ENCODE results near the gene MAGI2.

The MAGI2 gene

GRCh38 chr7:79159040-79159664 lies 294.3 kb downstream of the MAGI2 start:
- H3K4me1 ChIP-seq (ENCODE audit: control insufficient read depth, insufficient read depth, low read length), result no peaks in the 10 kb centered on the region
- H3K27me3 ChIP-seq (ENCODE audit: control insufficient read depth, insufficient read depth, low read length), result no peaks in the 10 kb centered on the region
- no peak overlapping the region for H3K9ac ChIP-seq (ENCODE audit: low read length)
- no peak overlapping the region for H3K4me3 ChIP-seq (ENCODE audit: low read depth, low read length)
- no peak overlapping the region for H3K27ac ChIP-seq (ENCODE audit: low read depth, low read length)
- H3K36me3 ChIP-seq (ENCODE audit: control insufficient read depth, insufficient read depth, low read length), result no peaks in the 10 kb centered on the region
- H3K9me3 ChIP-seq (ENCODE audit: control insufficient read depth, insufficient read depth, low read depth, low read length), result peaks cover 19% of the 10 kb centered on the region

GRCh38 chr7:79157281-79157680 lies 296.2 kb downstream of the MAGI2 start:
- Histone ChIP-seq H3K9ac (ENCODE audit: low read length) (no peak overlapping the region), H3K4me3 (ENCODE audit: low read depth, low read length) (no peak overlapping the region), H3K27me3 (ENCODE audit: control insufficient read depth, insufficient read depth, low read length) (no peaks in the 10 kb centered on the region), H3K9me3 (ENCODE audit: control insufficient read depth, insufficient read depth, low read depth, low read length) (peaks cover 19% of the 10 kb centered on the region), H3K27ac (ENCODE audit: low read depth, low read length) (no peak overlapping the region), H3K36me3 (ENCODE audit: control insufficient read depth, insufficient read depth, low read length) (no peaks in the 10 kb centered on the region), H3K4me1 (ENCODE audit: control insufficient read depth, insufficient read depth, low read length) (no peaks in the 10 kb centered on the region)

- Histone ChIP-seq H3K4me1 (ENCODE audit: control insufficient read depth, insufficient read depth, low read length) (no peaks in the 10 kb centered on the region), H3K27ac (ENCODE audit: low read depth, low read length) (no peak overlapping the region), H3K9me3 (ENCODE audit: control insufficient read depth, insufficient read depth, low read depth, low read length) (no peaks in the 10 kb centered on the region), H3K27me3 (ENCODE audit: control insufficient read depth, insufficient read depth, low read length) (no peaks in the 10 kb centered on the region), H3K4me3 (ENCODE audit: low read depth, low read length) (no peak overlapping the region), H3K36me3 (ENCODE audit: control insufficient read depth, insufficient read depth, low read length) (no peaks in the 10 kb centered on the region), H3K9ac (ENCODE audit: low read length) (no peak overlapping the region)
These were observed 303.6 kb downstream of the MAGI2 start for GRCh38 chr7:79149831-79150230.

- H3K27ac ChIP-seq (ENCODE audit: low read depth, low read length), result no peak overlapping the region
- no peaks in the 10 kb centered on the region for H3K4me1 ChIP-seq (ENCODE audit: control insufficient read depth, insufficient read depth, low read length)
- no peaks in the 10 kb centered on the region for H3K27me3 ChIP-seq (ENCODE audit: control insufficient read depth, insufficient read depth, low read length)
- no peaks in the 10 kb centered on the region for H3K36me3 ChIP-seq (ENCODE audit: control insufficient read depth, insufficient read depth, low read length)
- H3K9ac ChIP-seq (ENCODE audit: low read length), result no peak overlapping the region
- no peaks in the 10 kb centered on the region for H3K9me3 ChIP-seq (ENCODE audit: control insufficient read depth, insufficient read depth, low read depth, low read length)
- no peak overlapping the region for H3K4me3 ChIP-seq (ENCODE audit: low read depth, low read length)
These were observed 310.8 kb downstream of the MAGI2 start for GRCh38 chr7:79142706-79143105.

GRCh38 chr7:79141252-79141651 lies 312.2 kb downstream of the MAGI2 start:
- Histone ChIP-seq H3K9ac (ENCODE audit: low read length) (no peak overlapping the region), H3K27ac (ENCODE audit: low read depth, low read length) (no peak overlapping the region), H3K9me3 (ENCODE audit: control insufficient read depth, insufficient read depth, low read depth, low read length) (no peaks in the 10 kb centered on the region), H3K4me1 (ENCODE audit: control insufficient read depth, insufficient read depth, low read length) (no peaks in the 10 kb centered on the region), H3K27me3 (ENCODE audit: control insufficient read depth, insufficient read depth, low read length) (no peaks in the 10 kb centered on the region), H3K36me3 (ENCODE audit: control insufficient read depth, insufficient read depth, low read length) (no peaks in the 10 kb centered on the region), H3K4me3 (ENCODE audit: low read depth, low read length) (no peak overlapping the region)

- Histone ChIP-seq H3K4me3 (ENCODE audit: low read depth, low read length) (no peak overlapping the region), H3K9me3 (ENCODE audit: control insufficient read depth, insufficient read depth, low read depth, low read length) (no peaks in the 10 kb centered on the region), H3K9ac (ENCODE audit: low read length) (no peak overlapping the region), H3K4me1 (ENCODE audit: control insufficient read depth, insufficient read depth, low read length) (no peaks in the 10 kb centered on the region), H3K36me3 (ENCODE audit: control insufficient read depth, insufficient read depth, low read length) (no peaks in the 10 kb centered on the region), H3K27ac (ENCODE audit: low read depth, low read length) (no peak overlapping the region), H3K27me3 (ENCODE audit: control insufficient read depth, insufficient read depth, low read length) (no peaks in the 10 kb centered on the region)
These were observed 315.5 kb downstream of the MAGI2 start for GRCh38 chr7:79137942-79138341.

GRCh38 chr7:79132844-79133451 lies 320.5 kb downstream of the MAGI2 start:
- no peak overlapping the region for H3K27ac ChIP-seq (ENCODE audit: low read depth, low read length)
- H3K36me3 ChIP-seq (ENCODE audit: control insufficient read depth, insufficient read depth, low read length), result no peaks in the 10 kb centered on the region
- no peaks in the 10 kb centered on the region for H3K4me1 ChIP-seq (ENCODE audit: control insufficient read depth, insufficient read depth, low read length)
- H3K9ac ChIP-seq (ENCODE audit: low read length), result no peak overlapping the region
- no peaks in the 10 kb centered on the region for H3K27me3 ChIP-seq (ENCODE audit: control insufficient read depth, insufficient read depth, low read length)
- H3K9me3 ChIP-seq (ENCODE audit: control insufficient read depth, insufficient read depth, low read depth, low read length), result no peaks in the 10 kb centered on the region
- no peak overlapping the region for H3K4me3 ChIP-seq (ENCODE audit: low read depth, low read length)

GRCh38 chr7:79130715-79131114 lies 322.8 kb downstream of the MAGI2 start:
- Histone ChIP-seq H3K36me3 (ENCODE audit: control insufficient read depth, insufficient read depth, low read length) (no peaks in the 10 kb centered on the region), H3K27ac (ENCODE audit: low read depth, low read length) (no peak overlapping the region), H3K27me3 (ENCODE audit: control insufficient read depth, insufficient read depth, low read length) (no peaks in the 10 kb centered on the region), H3K4me1 (ENCODE audit: control insufficient read depth, insufficient read depth, low read length) (no peaks in the 10 kb centered on the region), H3K9ac (ENCODE audit: low read length) (no peak overlapping the region), H3K4me3 (ENCODE audit: low read depth, low read length) (no peak overlapping the region), H3K9me3 (ENCODE audit: control insufficient read depth, insufficient read depth, low read depth, low read length) (no peaks in the 10 kb centered on the region)

- no peaks in the 10 kb centered on the region for H3K4me1 ChIP-seq (ENCODE audit: control insufficient read depth, insufficient read depth, low read length)
- H3K9me3 ChIP-seq (ENCODE audit: control insufficient read depth, insufficient read depth, low read depth, low read length), result no peaks in the 10 kb centered on the region
- no peak overlapping the region for H3K9ac ChIP-seq (ENCODE audit: low read length)
- no peak overlapping the region for H3K4me3 ChIP-seq (ENCODE audit: low read depth, low read length)
- H3K27ac ChIP-seq (ENCODE audit: low read depth, low read length), result no peak overlapping the region
- no peaks in the 10 kb centered on the region for H3K36me3 ChIP-seq (ENCODE audit: control insufficient read depth, insufficient read depth, low read length)
- H3K27me3 ChIP-seq (ENCODE audit: control insufficient read depth, insufficient read depth, low read length), result no peaks in the 10 kb centered on the region
These were observed 329.1 kb downstream of the MAGI2 start for GRCh38 chr7:79124331-79124730.

- Histone ChIP-seq H3K9me3 (ENCODE audit: control insufficient read depth, insufficient read depth, low read depth, low read length) (no peaks in the 10 kb centered on the region), H3K27ac (ENCODE audit: low read depth, low read length) (no peak overlapping the region), H3K36me3 (ENCODE audit: control insufficient read depth, insufficient read depth, low read length) (no peaks in the 10 kb centered on the region), H3K9ac (ENCODE audit: low read length) (no peak overlapping the region), H3K4me3 (ENCODE audit: low read depth, low read length) (no peak overlapping the region), H3K4me1 (ENCODE audit: control insufficient read depth, insufficient read depth, low read length) (no peaks in the 10 kb centered on the region), H3K27me3 (ENCODE audit: control insufficient read depth, insufficient read depth, low read length) (no peaks in the 10 kb centered on the region)
These were observed 335.3 kb downstream of the MAGI2 start for GRCh38 chr7:79118143-79118542.

GRCh38 chr7:79096361-79096805 lies 357.1 kb downstream of the MAGI2 start:
- H3K9ac ChIP-seq (ENCODE audit: low read length), result no peak overlapping the region
- no peaks in the 10 kb centered on the region for H3K4me1 ChIP-seq (ENCODE audit: control insufficient read depth, insufficient read depth, low read length)
- H3K36me3 ChIP-seq (ENCODE audit: control insufficient read depth, insufficient read depth, low read length), result no peaks in the 10 kb centered on the region
- 0 out of 2 replicates have a peak, but pooled peaks cover 2% of the 10 kb centered on the region for H3K9me3 ChIP-seq (ENCODE audit: control insufficient read depth, insufficient read depth, low read depth, low read length)
- H3K27ac ChIP-seq (ENCODE audit: low read depth, low read length), result no peak overlapping the region
- H3K27me3 ChIP-seq (ENCODE audit: control insufficient read depth, insufficient read depth, low read length), result no peaks in the 10 kb centered on the region
- no peak overlapping the region for H3K4me3 ChIP-seq (ENCODE audit: low read depth, low read length)

All from HUES6 (cell line).